HepG2 (cell line): ENCODE results near the gene C1orf35.

ENCODE experiments used
- CTCF ChIP-seq: sonication (generic); formaldehyde crosslinking; IDR thresholded peaks from 2 replicates; pipeline ENCODE4 v1.5.0; 2020; ENCODE audit warnings: mild to moderate bottlenecking, missing genetic modification reagents, moderate library complexity
- FOSL2 ChIP-seq: sonication (generic); formaldehyde crosslinking; IDR thresholded peaks from 2 replicates; pipeline ENCODE4 v1.4.0; 2020; ENCODE audit warnings: missing genetic modification reagents
- KAT7 ChIP-seq: IDR thresholded peaks from 2 replicates; pipeline ENCODE4 v1.6.1; 2018; ENCODE audit warnings: borderline replicate concordance, missing compliant biosample characterization
- POLR2A ChIP-seq, 2 experiments: IDR thresholded peaks; 2 replicates each; pipeline ENCODE4 v1.6.1; 2011; ENCODE audit warnings: low read depth in 2 of 2, low read length in 2 of 2, mild to moderate bottlenecking in 1 of 2, moderate library complexity in 1 of 2; ENCODE audit not compliant: insufficient read depth in 1 of 2
- POLR2AphosphoS5 ChIP-seq: IDR thresholded peaks from 2 replicates; pipeline ENCODE4 v1.6.1; 2012; ENCODE audit warnings: low read depth, low read length
- ZNF280B ChIP-seq: sonication (generic); formaldehyde crosslinking; IDR thresholded peaks from 2 replicates; pipeline ENCODE4 v1.5.0; 2020; ENCODE audit warnings: missing genetic modification reagents, mild to moderate bottlenecking, borderline replicate concordance
- ZNF33B ChIP-seq: sonication (generic); formaldehyde crosslinking; IDR thresholded peaks from 2 replicates; pipeline ENCODE4 v1.5.1; 2020; ENCODE audit warnings: mild to moderate bottlenecking, missing genetic modification reagents
- ZNF780A ChIP-seq: sonication (generic); formaldehyde crosslinking; IDR thresholded peaks from 2 replicates; pipeline ENCODE4 v1.8.0; 2022; ENCODE audit warnings: mild to moderate bottlenecking, missing genetic modification reagents, moderate library complexity

GRCh38 chr1:228083871-228084278 lies 19.2 kb downstream of the C1orf35 start:
- TF ChIP-seq FOSL2 (CRISPR knock-in tag), result no peak
- no peak for TF ChIP-seq ZNF33B (CRISPR knock-in tag)
- no peak for TF ChIP-seq ZNF780A (CRISPR knock-in tag)
- TF ChIP-seq CTCF (CRISPR knock-in tag), result no peak
- TF ChIP-seq POLR2A (IDR thresholded peaks at IDR 0.05; ENCODE audit: insufficient read depth in 1 of 2, low read depth in 2 of 2, low read length in 2 of 2), result no peak
- TF ChIP-seq POLR2AphosphoS5, result no peak
- TF ChIP-seq KAT7 (CRISPR knock-in tag), result no peak
- no peak for TF ChIP-seq ZNF280B
